Upper lobe of right lung (tissue), 1 donor: Measurements from ENCODE around the gene GPR162. TPM values are rescaled to one million over a fixed set of nuclear protein-coding genes. Genes with fewer than 3 reads are reported as not detected.

Source experiments
- ATAC-seq: fragments of 200-7000 bp; cut with Tn5 transposase; one replicate; pipeline ENCODE4 v1.9.1; 2020; ENCODE audit warnings: mild to moderate bottlenecking, moderate library complexity
- DNase-seq: peaks from one replicate; pipeline ENCODE4 v3.0.0-alpha.2; 2020
- H3K27ac ChIP-seq: fragments of 200-600 bp; one replicate; pipeline ENCODE4 v1.8.0; 2022
- H3K27me3 ChIP-seq: fragments of 200-600 bp; one replicate; pipeline ENCODE4 v1.8.0; 2022; ENCODE audit warnings: mild to moderate bottlenecking
- H3K36me3 ChIP-seq: fragments of 200-600 bp; one replicate; pipeline ENCODE4 v1.8.0; 2022
- H3K4me1 ChIP-seq: fragments of 200-600 bp; one replicate; pipeline ENCODE4 v1.8.0; 2022
- H3K4me3 ChIP-seq: fragments of 200-600 bp; one replicate; pipeline ENCODE4 v1.8.0; 2022; ENCODE audit warnings: mild to moderate bottlenecking
- H3K9me3 ChIP-seq: fragments of 200-600 bp; one replicate; pipeline ENCODE4 v1.8.0; 2022
- CTCF ChIP-seq: fragments of 200-600 bp; IDR thresholded peaks from one replicate; pipeline ENCODE4 v1.8.0; 2022; ENCODE audit warnings: antibody characterized with exemption
- intact Hi-C: fragments of 100-400 bp; cut with DNase I; formaldehyde crosslinking; loops from one replicate; pipeline ENCODE4 v1.11.0; 2022
- total RNA-seq: library from RNA; stranded (reverse); fragmentation: NEBNext Ultra II Directional; extraction: Animal tissue kit (Norgen Biotek cat#: 25700); gene quantifications from one replicate; pipeline ENCODE4 v1.2.1, GENCODE V29; 2021
- donor health status: DM: no; HTN: yes; CAD: no; lungs with severe emphysema.

Gene GPR162
- total RNA-seq, 1 donor from 2014 or later = 17.1 TPM

DNA sequence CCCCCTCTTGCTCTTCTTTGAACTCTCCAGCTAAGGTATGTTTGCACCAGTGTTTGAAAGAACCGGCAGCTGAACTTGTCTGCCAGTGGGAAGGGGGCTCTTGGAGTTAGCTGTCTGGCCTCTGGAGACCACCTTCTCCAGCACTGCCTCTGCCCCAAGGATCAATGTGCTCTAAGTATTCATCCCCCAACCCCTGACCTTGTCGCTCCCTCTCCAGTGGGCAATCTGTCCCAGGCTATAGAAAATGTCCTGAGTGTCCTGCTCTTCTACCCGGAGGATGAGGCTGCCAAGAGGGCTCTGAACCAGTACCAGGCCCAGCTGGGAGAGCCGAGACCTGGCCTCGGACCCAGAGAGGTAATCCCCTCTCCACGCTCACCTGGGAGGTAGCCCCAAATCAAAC, 9.4 kb downstream of the GPR162 start:
- Histone ChIP-seq H3K27me3 (no peaks in the 10 kb centered on the region), H3K4me1 (peaks cover 5% of the 10 kb centered on the region), H3K36me3 (no peaks in the 10 kb centered on the region), H3K27ac (no peak overlapping the region), H3K4me3 (no peak overlapping the region), H3K9me3 (no peaks in the 10 kb centered on the region)
- no peak for TF ChIP-seq CTCF
- DNase-seq = no peak
- no peak for ATAC-seq
- intact Hi-C loops = no loop called here

DNA sequence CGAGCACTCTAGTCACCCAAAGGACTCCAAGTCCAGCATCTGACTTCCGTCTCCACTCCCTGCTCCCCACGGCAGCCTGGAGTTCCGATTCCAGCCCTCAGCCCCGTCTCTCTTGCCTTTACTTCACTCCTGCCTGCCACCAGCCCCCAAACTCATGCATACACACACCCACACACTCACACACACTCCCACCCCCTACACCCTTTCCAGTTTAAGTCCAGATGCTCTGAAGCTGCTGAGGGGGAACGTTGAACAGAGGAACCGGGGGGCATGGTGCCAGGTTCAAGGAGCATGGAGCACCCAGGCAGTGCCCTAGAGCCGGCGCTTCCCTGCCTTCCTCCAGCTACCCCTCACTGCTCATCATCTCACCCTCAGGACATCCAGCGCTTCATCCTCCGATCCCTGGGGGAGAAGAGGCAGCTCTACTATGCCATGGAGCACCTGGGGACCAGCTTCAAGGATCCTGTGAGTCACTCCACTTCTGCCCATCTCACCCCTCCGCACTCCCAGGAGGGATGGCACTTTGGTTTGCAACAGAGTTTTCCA, 9.9 kb downstream of the GPR162 start:
- H3K27ac ChIP-seq = no peak overlapping the region
- no peak overlapping the region for H3K4me3 ChIP-seq
- no peak for TF ChIP-seq CTCF
- H3K4me1 ChIP-seq = peaks cover 5% of the 10 kb centered on the region
- H3K9me3 ChIP-seq = no peaks in the 10 kb centered on the region
- no peaks in the 10 kb centered on the region for H3K36me3 ChIP-seq
- ATAC-seq (no peak), DNase-seq (no peak)
- H3K27me3 ChIP-seq = no peaks in the 10 kb centered on the region
- intact Hi-C loops = no loop called here

- Histone ChIP-seq H3K4me3 (no peak overlapping the region), H3K27ac (no peak overlapping the region), H3K9me3 (no peaks in the 10 kb centered on the region), H3K36me3 (no peaks in the 10 kb centered on the region), H3K4me1 (peaks cover 5% of the 10 kb centered on the region), H3K27me3 (no peaks in the 10 kb centered on the region)
- DNase-seq (no peak), ATAC-seq (no peak)
- TF ChIP-seq CTCF = no peak
- intact Hi-C loops = no loop called here
These were observed 10.5 kb downstream of the GPR162 start for GRCh38 chr12:6832125-6832524.

- DNase-seq = no peak
- Histone ChIP-seq H3K4me3 (no peak overlapping the region), H3K27me3 (no peaks in the 10 kb centered on the region), H3K9me3 (no peaks in the 10 kb centered on the region), H3K27ac (no peak overlapping the region), H3K36me3 (no peaks in the 10 kb centered on the region), H3K4me1 (no peaks in the 10 kb centered on the region)
- TF ChIP-seq CTCF = no peak
- ATAC-seq = no peak
- intact Hi-C loops = no loop called here
These were observed 11.7 kb downstream of the GPR162 start for GRCh38 chr12:6833189-6833890.

GRCh38 chr12:6834254-6834653, 12.6 kb downstream of the GPR162 start:
- no peak overlapping the region for H3K27ac ChIP-seq
- no peaks in the 10 kb centered on the region for H3K36me3 ChIP-seq
- ATAC-seq (no peak), DNase-seq (no peak)
- intact Hi-C loops = no loop called here
- no peak for TF ChIP-seq CTCF
- H3K4me1 ChIP-seq = no peaks in the 10 kb centered on the region
- no peaks in the 10 kb centered on the region for H3K9me3 ChIP-seq
- H3K27me3 ChIP-seq = no peaks in the 10 kb centered on the region
- H3K4me3 ChIP-seq = no peak overlapping the region
